Superior temporal gyrus (tissue), 1 donor: ENCODE results near the gene CD81.

Experiments used
- DNase-seq: peaks from one replicate; pipeline ENCODE4 v3.0.0-alpha.2; 2016; ENCODE audit errors: extremely low spot score

The CD81 gene

DNA sequence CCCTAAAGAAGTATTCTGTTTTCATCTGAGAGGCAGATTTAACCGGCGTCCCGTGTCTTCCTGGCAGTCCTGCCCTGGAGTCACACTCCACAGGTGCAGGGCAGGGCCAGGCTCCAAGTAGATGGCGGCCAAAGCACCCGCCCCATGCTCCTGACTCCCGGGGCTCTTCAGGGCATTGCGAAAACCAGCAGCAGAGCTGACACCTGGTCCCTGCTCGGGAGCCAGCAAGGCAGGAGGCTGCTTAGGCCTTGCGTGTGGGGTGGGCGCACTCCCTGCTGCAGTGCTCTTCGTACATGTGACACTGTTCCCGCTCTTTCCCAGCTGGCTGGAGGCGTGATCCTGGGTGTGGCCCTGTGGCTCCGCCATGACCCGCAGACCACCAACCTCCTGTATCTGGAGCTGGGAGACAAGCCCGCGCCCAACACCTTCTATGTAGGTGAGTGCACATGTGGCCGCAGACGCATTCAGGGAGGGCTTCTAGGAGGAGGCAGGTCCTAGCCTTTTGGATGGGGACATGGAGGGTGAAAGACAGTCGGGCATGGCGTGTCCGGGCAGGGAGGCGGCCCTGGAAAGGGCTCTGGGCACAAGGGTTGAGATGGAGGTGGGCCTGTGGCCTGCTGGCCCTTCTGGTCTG lies 13.1 kb downstream of the CD81 start:
- no peak for DNase-seq

- DNase-seq = no peak
Observed at GRCh38 chr11:2390725-2391151, 13.6 kb downstream of the CD81 start.

GRCh38 chr11:2391181-2391975 lies 14.3 kb downstream of the CD81 start:
- DNase-seq = no peak

DNA sequence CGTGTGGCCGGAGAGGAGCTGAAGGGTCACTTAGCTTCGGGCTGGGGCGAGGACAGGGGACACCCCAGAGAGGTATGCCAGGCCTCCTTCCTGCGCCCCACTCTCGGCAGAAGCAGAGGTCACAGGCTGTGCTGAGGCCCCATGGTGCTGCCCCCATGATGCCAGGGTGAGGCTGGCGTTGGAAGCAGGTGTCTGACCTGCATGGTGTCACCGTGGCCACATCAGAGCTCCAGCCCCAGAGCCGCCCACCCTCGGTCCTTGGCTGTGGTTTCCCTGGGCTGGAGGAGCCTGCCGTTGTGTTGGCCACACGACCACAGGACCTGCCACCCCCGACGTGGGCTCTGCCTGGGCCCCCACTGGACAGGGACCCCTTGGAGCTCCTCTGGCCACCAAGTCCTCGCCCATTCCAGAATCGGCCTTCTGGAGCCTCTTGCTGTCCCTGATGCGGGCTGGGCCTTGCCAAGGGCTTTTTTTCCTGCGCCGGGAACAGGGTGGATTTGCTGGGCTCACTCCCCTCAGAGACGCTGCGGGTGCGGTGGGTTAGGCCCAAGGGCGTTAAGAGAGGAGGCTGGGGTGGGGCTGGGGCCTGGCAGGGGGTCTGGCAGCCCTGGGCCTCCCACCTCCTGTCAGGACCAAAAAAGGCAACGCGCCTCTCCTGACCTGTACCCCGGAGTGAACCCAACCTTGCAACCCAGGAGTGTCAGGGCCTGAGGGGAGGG lies 15.3 kb downstream of the CD81 start:
- no peak for DNase-seq

GRCh38 chr11:2393111-2393868 lies 16.2 kb downstream of the CD81 start:
- no peak for DNase-seq

GRCh38 chr11:2393941-2394817 lies 17.1 kb downstream of the CD81 start:
- no peak for DNase-seq

DNA sequence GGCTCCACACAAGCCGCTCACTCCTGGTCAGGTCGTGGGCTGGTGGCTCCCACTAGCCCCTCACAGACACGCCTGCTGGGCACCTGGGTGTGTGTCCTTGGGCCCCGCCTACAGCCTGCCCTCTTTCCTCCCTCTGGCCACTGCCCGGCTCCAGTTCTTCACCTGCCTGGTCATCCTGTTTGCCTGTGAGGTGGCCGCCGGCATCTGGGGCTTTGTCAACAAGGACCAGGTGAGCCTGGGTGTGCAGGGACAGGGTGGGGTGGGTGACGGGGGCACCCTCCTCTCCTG lies 17.7 kb downstream of the CD81 start:
- DNase-seq = no peak

DNA sequence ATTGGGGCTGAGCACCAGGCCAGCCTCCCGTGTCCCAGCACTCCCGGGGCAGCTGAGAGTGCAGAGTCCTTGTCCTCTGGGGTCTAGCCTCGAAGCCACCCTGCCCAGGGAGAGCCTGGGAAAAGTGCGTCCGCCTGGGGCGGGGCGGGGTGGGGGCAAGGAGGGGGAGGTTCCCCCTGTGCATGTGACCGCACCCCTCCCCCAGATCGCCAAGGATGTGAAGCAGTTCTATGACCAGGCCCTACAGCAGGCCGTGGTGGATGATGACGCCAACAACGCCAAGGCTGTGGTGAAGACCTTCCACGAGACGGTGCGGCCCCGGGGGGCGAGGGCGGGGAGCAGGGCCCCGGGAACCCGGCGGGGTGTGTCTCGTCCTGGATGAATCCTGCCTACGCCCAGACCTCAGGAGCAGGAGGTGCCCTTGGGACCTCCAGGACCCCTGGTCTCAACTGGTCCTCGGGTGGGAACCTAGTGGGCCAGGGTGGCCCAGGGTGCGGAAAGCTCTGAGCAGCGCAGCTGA lies 18.2 kb downstream of the CD81 start:
- no peak for DNase-seq

DNA sequence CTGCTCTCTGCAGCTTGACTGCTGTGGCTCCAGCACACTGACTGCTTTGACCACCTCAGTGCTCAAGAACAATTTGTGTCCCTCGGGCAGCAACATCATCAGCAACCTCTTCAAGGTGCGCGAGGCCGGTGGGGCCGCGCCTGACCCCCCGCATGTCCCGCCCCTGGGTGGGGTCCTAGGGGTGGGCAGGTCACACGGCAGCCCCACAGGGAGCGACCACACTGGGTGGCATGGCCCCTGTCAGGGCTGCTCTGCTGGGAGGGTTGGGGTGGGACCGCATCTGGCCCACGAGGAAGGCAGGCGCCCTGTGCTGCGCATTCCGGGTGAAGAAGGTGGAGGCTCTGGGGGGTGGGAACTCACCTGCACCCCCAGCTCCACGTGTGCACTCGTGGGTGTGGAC lies 18.7 kb downstream of the CD81 start:
- DNase-seq = no peak

GRCh38 chr11:2396471-2396870 lies 19.4 kb downstream of the CD81 start:
- no peak for DNase-seq

- no peak for DNase-seq
Observed at GRCh38 chr11:2397005-2397404, 19.9 kb downstream of the CD81 start.

DNA sequence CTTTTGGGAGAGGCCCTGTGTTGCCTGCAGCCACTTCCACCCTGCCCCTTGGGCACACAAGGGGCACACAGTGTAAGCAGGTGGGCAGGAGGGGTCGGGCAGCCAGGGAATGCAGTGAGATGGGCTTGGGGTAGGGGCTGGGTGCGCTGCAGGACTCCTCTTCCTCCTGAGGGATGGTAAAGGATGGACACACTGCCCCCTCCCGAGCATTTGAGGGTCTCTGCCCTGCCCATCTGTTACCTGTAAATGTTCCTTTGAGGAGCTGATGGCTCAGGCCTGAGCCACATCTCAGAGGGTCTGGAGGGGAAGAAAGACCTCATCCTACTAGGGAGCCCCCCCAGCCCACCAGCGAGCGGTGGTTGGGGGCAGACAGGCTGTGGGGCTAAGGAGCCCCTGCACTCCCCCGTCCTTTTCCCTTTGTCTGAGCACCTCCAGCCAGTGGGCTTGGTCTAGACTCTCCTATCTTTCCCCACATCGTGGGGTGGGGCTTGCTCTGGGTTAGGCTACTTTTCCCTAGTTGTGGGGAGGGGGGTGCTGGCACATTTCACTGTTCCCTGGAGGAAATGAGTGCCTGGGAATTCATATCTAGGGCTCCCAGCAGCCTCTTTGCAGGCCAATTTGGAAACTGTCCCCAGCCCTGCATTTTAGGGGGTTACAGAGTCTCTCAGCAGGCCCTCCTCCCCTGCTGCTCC lies 21.7 kb downstream of the CD81 start:
- DNase-seq = no peak

- no peak for DNase-seq
Observed at GRCh38 chr11:2399488-2400068, 22.5 kb downstream of the CD81 start.

DNA sequence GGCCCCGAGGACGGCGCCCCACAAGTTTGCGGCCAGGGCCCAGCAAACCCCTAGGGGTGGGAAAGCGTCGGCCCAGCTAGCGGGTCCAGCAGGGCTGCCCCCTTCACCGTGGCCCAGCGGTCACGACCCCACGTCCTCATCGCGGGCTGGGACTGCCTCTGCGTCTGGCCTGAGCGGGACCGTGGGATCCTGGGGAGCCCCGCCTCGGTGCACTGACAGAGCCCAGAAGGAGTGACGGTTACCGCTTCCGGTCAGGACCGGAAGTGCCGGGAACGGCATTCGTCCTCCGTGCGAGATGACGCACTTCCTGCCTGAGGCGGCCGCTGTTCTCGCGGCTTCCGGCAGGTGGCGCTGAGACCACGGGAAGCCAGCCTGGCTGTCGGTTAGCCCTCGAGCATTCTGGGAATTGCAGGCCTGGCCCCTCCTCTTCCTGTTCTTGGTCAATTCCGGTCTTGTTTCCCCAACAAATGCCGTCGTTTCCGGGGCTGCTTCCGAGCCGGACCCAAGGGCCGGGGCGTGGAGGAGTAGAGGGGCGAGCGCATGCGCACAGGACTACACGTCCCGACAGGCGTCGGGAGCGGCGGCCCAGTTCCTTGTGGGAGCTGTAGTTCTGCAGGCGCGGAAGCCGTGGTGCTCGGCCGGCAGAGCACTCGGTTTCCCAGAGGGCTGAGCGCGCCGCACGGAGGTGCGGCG lies 23.1 kb downstream of the CD81 start, which contains the start of gene TSSC4:
TSSC4 (plus strand) TSS at position 682 of the 693 bp plus-strand sequence. CDS start 1,884 bp downstream, outside the sequence.
- peak; percentile 100 for DNase-seq

DNA sequence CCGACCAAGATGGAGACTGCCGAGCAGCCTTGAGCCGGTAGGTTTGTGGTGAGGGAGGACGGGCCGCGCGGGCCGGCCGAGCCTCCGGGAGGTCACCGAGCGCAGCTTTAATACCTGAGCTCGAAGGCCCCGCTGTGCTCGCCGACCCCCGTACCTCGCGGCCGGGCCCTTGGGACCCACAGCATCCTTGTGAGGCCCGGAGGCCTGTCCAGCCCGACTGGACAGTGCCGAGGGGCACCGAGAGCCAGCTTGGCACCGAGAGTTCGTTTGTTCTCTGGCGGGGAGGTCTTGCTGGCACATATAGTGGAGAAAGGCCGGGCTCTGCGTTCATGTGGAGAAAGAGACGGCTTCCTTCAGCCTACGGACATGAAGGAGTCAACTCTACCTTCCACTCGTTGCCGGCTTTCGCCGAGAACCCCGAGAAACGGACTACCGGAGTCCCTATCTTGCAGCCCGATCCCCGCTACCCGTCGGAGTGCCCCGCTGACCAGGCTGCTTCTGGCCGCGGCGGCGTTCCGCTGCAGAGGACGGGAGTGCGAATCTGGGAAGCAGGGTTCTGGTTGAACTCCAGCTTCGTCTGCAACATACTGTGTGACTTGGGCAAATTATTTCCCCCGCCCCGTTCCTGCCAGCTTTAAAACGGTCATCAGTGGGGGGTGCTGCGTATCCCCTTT lies 23.8 kb downstream of the CD81 start:
- no peak for DNase-seq

DNA sequence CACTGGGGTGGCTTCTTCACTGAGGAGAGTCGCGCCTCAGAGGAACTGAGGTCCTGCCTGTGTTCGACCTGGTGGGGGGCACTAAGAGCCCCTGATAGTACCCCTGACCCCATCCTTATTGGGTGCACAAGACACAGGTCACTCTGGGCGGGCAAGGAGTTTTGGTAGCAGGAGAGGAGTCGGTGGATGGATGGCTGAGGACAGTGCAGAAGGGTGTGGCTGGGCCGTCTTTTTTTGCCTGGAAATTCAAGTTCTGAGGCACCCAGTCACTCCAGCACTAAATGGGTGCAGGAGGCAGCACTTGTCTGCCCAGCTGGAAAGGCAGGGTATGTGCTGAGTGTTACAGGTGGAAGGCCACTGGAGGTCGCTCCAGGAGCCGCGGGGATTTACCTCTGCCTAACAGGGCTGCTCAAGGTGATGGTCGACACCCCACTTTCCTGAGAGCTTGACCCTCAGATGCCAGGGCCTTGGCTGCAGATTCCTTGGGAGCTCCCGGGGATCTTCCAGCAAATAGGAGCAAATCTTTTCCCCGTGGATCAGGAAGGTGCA lies 24.4 kb downstream of the CD81 start:
- DNase-seq = no peak

- DNase-seq = no peak
Observed at GRCh38 chr11:2402106-2402505, 25.0 kb downstream of the CD81 start.

DNA sequence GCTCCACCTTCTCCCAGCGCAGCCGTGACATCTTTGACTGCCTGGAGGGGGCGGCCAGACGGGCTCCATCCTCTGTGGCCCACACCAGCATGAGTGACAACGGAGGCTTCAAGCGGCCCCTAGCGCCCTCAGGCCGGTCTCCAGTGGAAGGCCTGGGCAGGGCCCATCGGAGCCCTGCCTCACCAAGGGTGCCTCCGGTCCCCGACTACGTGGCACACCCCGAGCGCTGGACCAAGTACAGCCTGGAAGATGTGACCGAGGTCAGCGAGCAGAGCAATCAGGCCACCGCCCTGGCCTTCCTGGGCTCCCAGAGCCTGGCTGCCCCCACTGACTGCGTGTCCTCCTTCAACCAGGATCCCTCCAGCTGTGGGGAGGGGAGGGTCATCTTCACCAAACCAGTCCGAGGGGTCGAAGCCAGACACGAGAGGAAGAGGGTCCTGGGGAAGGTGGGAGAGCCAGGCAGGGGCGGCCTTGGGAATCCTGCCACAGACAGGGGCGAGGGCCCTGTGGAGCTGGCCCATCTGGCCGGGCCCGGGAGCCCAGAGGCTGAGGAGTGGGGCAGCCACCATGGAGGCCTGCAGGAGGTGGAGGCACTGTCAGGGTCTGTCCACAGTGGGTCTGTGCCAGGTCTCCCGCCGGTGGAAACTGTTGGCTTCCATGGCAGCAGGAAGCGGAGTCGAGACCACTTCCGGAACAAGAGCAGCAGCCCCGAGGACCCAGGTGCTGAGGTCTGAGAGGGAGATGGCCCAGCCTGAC lies 26.0 kb downstream of the CD81 start:
- DNase-seq = no peak
